ENCODE measurements around the gene AADAT. TPM values are rescaled to one million over a fixed set of nuclear protein-coding genes. Genes with fewer than 3 reads are reported as not detected.

AADAT gene
- total and polyA plus RNA-seq, 9 donors: 3.1 to 11.3 (median 5.1) TPM

DNA sequence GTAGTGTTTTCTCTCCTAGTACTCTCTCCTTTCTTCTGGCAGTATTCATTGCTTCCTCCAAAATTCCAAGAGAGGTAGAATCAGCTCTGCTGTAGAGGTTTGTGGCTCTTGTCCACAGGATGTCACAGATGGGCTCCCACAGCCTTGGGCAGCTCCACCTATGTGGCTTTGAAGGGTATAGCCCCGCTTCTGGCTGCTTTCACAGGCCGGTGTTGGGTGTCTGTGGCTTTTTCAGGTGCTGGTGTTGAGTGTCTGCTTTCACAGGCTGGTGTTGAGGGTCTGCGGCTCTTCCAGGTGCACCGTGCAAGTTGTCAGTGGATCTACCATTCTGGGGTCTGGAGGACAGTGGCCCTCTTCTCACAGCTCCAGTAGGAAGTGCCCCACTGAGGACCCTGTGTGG lies 7.9 kb upstream of the AADAT start:
- intact Hi-C loops (cut with DNase I): no loop called here
- 83 to 96% (median 94%) methylated on average over 4 of the region's 4 CpGs for WGBS, 3 donors

DNA sequence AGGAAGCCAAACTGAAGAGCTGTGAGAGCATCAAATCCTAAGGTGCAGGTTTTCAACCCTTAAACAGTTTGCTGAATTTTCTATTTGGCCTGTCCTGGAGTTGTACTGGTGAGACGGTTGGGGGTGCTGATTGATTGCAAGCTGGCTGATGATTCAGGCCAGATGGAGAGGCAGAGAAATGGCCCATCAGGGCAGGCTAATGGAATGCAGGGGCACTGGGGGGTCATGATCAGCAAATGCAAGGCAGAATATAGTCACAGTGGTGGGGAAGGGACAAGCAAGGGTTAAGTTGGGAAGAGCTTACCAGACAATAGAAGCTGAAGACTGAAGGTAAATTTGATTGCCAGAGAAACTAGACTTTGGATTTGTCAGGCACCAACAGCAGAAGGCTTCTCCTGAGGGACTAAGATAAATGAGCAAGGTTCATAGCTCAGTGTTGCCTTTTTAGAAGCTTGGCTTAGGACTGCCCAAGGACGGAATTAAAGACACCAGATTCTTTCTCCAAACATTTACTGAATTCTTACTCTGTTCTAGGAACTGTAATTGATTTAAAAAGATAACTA lies 4.3 kb upstream of the AADAT start:
- DNase-seq: no peak
- WGBS, 3 donors: 42 to 47% (median 47%) methylated on average over 2 of the region's 2 CpGs
- no peak for TF ChIP-seq CTCF (IDR thresholded peaks at IDR 0.05)
- no peak for TF ChIP-seq POLR2A (IDR thresholded peaks at IDR 0.05)
- H3K9me3 ChIP-seq: no peaks in the 10 kb centered on the region
- H3K4me1 ChIP-seq (ENCODE audit: insufficient read depth): peaks cover under 1% of the 10 kb centered on the region
- intact Hi-C loops (cut with DNase I): no loop called here
- H3K27me3 ChIP-seq: no peaks in the 10 kb centered on the region
- no peak overlapping the region for H3K27ac ChIP-seq
- H3K4me3 ChIP-seq: no peak overlapping the region
- no peaks in the 10 kb centered on the region for H3K36me3 ChIP-seq

More for the DNA sequence above, 7.9 kb upstream of the AADAT start:
- DNase-seq: no peak
- Histone ChIP-seq H3K27me3 (no peaks in the 10 kb centered on the region), H3K4me1 (ENCODE audit: insufficient read depth) (no peaks in the 10 kb centered on the region), H3K36me3 (no peaks in the 10 kb centered on the region), H3K9me3 (no peaks in the 10 kb centered on the region), H3K27ac (no peak overlapping the region), H3K4me3 (no peak overlapping the region)
- TF ChIP-seq EP300 (IDR thresholded peaks at IDR 0.05) (no peak), POLR2A (IDR thresholded peaks at IDR 0.05) (no peak), CTCF (IDR thresholded peaks at IDR 0.05) (no peak)

GRCh38 chr4:170091069-170091696 lies 1.4 kb upstream of the AADAT start:
- Histone ChIP-seq H3K4me3 (no peak overlapping the region), H3K4me1 (ENCODE audit: insufficient read depth) (peaks cover 1% of the 10 kb centered on the region), H3K27me3 (no peaks in the 10 kb centered on the region), H3K36me3 (no peaks in the 10 kb centered on the region), H3K9me3 (no peaks in the 10 kb centered on the region), H3K27ac (no peak overlapping the region)
- DNase-seq: peak in 2 of 5 donors; percentile 22 to 25
- TF ChIP-seq POLR2A (IDR thresholded peaks at IDR 0.05) (no peak), CTCF (IDR thresholded peaks at IDR 0.05) (no peak), EP300 (IDR thresholded peaks at IDR 0.05) (no peak)
- intact Hi-C loops (cut with DNase I): no loop called here
- 93 to 96% (median 95%) methylated on average over 45 to 47 of the region's 47 CpGs for WGBS, 3 donors

GRCh38 chr4:170090352-170091052 lies 746 bp upstream of the AADAT start:
- intact Hi-C loops (cut with DNase I): no loop called here
- 7 to 10% (median 10%) methylated on average over 9 of the region's 9 CpGs for WGBS, 3 donors
- peaks cover 1% of the 10 kb centered on the region for H3K4me1 ChIP-seq (ENCODE audit: insufficient read depth)
- H3K4me3 ChIP-seq: peak overlapping the region; percentile 59
- peak overlapping the region in 1 of 2 donors; percentile 17 for H3K27ac ChIP-seq
- H3K27me3 ChIP-seq: no peaks in the 10 kb centered on the region
- no peaks in the 10 kb centered on the region for H3K9me3 ChIP-seq
- no peak for DNase-seq
- no peaks in the 10 kb centered on the region for H3K36me3 ChIP-seq
- TF ChIP-seq CTCF (IDR thresholded peaks at IDR 0.05): no peak
- TF ChIP-seq EP300 (IDR thresholded peaks at IDR 0.05): no peak
- no peak for TF ChIP-seq POLR2A (IDR thresholded peaks at IDR 0.05)

All from ovary (tissue), 9 donors.